OCI-LY1 (cell line): ENCODE data around the gene KLHDC4.

Source experiments
- CTCF ChIP-seq: fragments of 200-600 bp; sonication (generic), shearing (Covaris generic); IDR thresholded peaks from 2 replicates; pipeline ENCODE4 v1.5.1; 2017; ENCODE audit warnings: mild to moderate bottlenecking, antibody characterized with exemption, low read length, moderate library complexity, mixed read lengths
- EZH2 ChIP-seq: fragments of 200-600 bp; sonication (generic), shearing (Covaris generic); IDR thresholded peaks from 2 replicates; pipeline ENCODE4 v1.8.0; 2017; ENCODE audit warnings: borderline replicate concordance, mixed run types, mild to moderate bottlenecking, antibody characterized with exemption, low read length, moderate library complexity, mixed read lengths

GRCh38 chr16:87727346-87727745 is 38.4 kb downstream of the KLHDC4 start:
- TF ChIP-seq CTCF (no peak), EZH2 (no peak)
